IPS DF 19.7 (cell line): Measurements from ENCODE around the gene WFIKKN1.
"Not testable (repeated sequence)": the region's sequence is repeated elsewhere in the genome, so short reads cannot be mapped to it uniquely, and the experiment has no call there.

Experiments
- DNase-seq: peaks from one replicate; pipeline ENCODE4 v3.0.0-alpha.2; 2013; ENCODE audit warnings: low read depth, low spot score

WFIKKN1 gene

GRCh38 chr16:595942-596735, 34.6 kb upstream of the WFIKKN1 start:
- DNase-seq = no peak

GRCh38 chr16:596736-597060, 34.1 kb upstream of the WFIKKN1 start:
- DNase-seq = no peak

GRCh38 chr16:597655-598054, 33.1 kb upstream of the WFIKKN1 start:
- DNase-seq = not testable (repeated sequence)

GRCh38 chr16:598823-599739, 31.7 kb upstream of the WFIKKN1 start:
- no peak for DNase-seq

GRCh38 chr16:600781-601180, 30.0 kb upstream of the WFIKKN1 start:
- no peak for DNase-seq

GRCh38 chr16:603933-604332, 26.9 kb upstream of the WFIKKN1 start:
- no peak for DNase-seq

GRCh38 chr16:606656-607307, 24.0 kb upstream of the WFIKKN1 start:
- no peak for DNase-seq

- no peak for DNase-seq
Measured at GRCh38 chr16:608019-608418, 22.8 kb upstream of the WFIKKN1 start.

GRCh38 chr16:609316-609715, 21.5 kb upstream of the WFIKKN1 start:
- DNase-seq = no peak

- DNase-seq = no peak
Measured at GRCh38 chr16:609984-610383, 20.8 kb upstream of the WFIKKN1 start.

GRCh38 chr16:610513-611381, 20.0 kb upstream of the WFIKKN1 start:
- DNase-seq = no peak

GRCh38 chr16:615122-615521, 15.7 kb upstream of the WFIKKN1 start:
- no peak for DNase-seq

- no peak for DNase-seq
Measured at GRCh38 chr16:616733-617586, 13.8 kb upstream of the WFIKKN1 start.

GRCh38 chr16:617855-618254, 12.9 kb upstream of the WFIKKN1 start:
- DNase-seq = no peak

GRCh38 chr16:619476-620100, 11.2 kb upstream of the WFIKKN1 start:
- no peak for DNase-seq

GRCh38 chr16:620700-621525, 9.9 kb upstream of the WFIKKN1 start:
- DNase-seq = no peak

GRCh38 chr16:621526-622105, 9.2 kb upstream of the WFIKKN1 start:
- no peak for DNase-seq

- DNase-seq = no peak
Measured at GRCh38 chr16:622920-623280, 7.9 kb upstream of the WFIKKN1 start.
